ENCODE data around the gene RNF123.

DNA sequence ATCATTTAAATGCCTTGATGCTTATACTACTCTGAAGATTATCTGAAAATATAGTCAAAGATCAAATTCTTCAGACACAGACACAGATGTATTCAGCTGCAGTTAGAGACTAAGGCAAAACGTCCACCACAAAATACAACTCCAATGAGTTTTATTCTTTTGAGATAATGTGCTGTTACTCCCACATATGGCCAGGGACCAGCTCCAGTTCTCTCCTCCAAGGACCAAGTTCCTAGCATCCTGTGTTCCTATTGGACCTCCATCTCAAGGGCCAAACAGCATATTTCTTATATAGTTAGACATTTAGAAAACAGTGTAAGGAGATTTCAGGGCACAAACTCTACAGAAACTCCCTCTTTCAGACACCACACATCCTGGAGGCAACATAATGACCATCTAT lies 69.9 kb downstream of the RNF123 start:
- no peak for TF ChIP-seq TAF1 (IDR thresholded peaks at IDR 0.05; ENCODE audit: low read depth, low read length)
- TF ChIP-seq POLR2A (IDR thresholded peaks at IDR 0.05; ENCODE audit: low read depth, low read length): no peak
- TF ChIP-seq POLR2AphosphoS5 (IDR thresholded peaks at IDR 0.05; ENCODE audit: low read depth, low read length): no peak
